H4 (cell line): ENCODE results near the gene CUBN. TPM values are rescaled to one million over a fixed set of nuclear protein-coding genes. Genes with fewer than 3 reads are reported as not detected.

Experiments used
- DNase-seq: peaks from one replicate; pipeline ENCODE4 v3.0.0-alpha.2; 2015; ENCODE audit warnings: low spot score
- total RNA-seq: library from RNA; depleted of rRNA; stranded (reverse); fragments of >200 nt; shearing (Covaris generic); gene quantifications from 2 replicates; pipeline ENCODE4 v1.2.3, GENCODE V29; 2014

Gene CUBN
- total RNA-seq, 1 experiment from 2014 or later = 0.14 TPM

- DNase-seq = no peak
Observed at GRCh38 chr10:17073725-17074540, 55.7 kb downstream of the CUBN start.

GRCh38 chr10:17068953-17069352 is 60.7 kb downstream of the CUBN start:
- no peak for DNase-seq

- no peak for DNase-seq
Observed at GRCh38 chr10:17067376-17068264, 62.0 kb downstream of the CUBN start.

- DNase-seq = no peak
Observed at GRCh38 chr10:17066807-17067206, 62.8 kb downstream of the CUBN start.

- DNase-seq = no peak
Observed at GRCh38 chr10:17066000-17066399, 63.6 kb downstream of the CUBN start.

- DNase-seq = no peak
Observed at GRCh38 chr10:17065273-17065672, 64.3 kb downstream of the CUBN start.

- DNase-seq = no peak
Observed at GRCh38 chr10:17064435-17064834, 65.2 kb downstream of the CUBN start.

DNA sequence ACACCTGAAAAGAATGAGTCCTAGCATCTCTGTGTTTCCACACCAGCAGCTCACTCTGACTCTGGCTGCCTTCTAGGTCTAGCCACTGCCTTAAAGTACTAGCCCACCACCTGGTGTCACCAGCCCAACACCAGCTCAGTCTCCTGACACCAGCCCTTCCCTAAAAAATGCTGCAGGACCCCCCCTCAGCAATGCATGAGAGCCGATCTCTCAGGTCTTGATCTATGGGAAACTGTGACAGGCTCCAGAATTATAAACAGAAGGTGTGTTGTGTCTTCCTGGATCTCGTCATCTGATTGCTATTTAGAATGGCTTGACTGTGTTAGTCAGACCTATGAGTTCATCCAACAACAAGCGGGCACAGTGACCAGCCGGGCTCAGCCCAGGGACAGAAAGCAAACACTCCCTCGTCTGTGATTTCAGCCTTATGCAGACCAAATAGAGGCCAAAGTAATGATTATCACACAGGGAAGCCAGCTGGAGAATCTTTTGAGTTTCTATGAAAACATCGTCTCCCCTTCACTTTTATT is 66.6 kb downstream of the CUBN start:
- peak; percentile 78 for DNase-seq

DNA sequence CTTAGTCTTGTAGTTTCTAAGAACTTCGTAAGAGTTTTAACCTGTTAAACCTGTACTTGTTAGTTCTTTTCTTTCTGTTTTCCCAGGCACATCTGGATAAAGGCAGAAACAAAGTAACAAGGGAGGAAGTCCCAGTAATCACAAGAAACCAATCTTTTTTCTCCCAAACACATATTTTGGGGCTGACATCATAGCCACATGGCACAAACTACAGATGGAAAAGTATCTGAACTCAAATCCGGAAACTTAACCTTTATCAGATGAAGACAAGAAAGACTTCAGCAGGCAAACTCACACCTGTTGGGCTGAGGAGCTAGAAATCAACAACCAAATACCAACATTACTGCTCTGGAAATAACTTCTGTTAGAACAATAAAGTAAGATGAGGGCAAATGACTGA is 67.1 kb downstream of the CUBN start:
- peak; percentile 73 for DNase-seq

- DNase-seq = peak; percentile 62
Observed at GRCh38 chr10:17062009-17062408, 67.6 kb downstream of the CUBN start.

GRCh38 chr10:17061418-17061817 is 68.2 kb downstream of the CUBN start:
- no peak for DNase-seq

- no peak for DNase-seq
Observed at GRCh38 chr10:17060289-17060688, 69.3 kb downstream of the CUBN start.

DNA sequence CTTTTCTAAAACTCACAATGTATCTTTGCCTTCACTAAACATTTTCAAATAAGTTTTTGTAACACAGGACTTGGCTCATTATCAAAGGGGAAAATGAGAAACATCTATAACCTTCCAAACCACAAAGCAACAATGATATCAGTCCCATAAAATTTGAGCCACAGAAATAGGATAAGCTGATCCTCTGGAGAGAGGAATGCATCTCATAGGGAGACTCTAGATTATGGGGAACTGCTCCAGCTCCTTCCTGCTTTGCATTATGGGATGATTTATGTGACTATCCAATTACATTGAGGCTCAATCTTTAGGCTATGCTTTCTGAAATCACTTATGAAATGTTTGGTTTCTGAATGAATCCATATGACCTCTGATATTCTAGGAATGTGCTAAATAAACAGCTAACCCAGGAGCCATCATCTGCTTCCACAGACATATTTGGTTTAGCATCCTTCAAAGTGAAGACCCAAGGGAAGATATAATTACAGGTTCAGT is 70.4 kb downstream of the CUBN start:
- peak; percentile 60 for DNase-seq

DNA sequence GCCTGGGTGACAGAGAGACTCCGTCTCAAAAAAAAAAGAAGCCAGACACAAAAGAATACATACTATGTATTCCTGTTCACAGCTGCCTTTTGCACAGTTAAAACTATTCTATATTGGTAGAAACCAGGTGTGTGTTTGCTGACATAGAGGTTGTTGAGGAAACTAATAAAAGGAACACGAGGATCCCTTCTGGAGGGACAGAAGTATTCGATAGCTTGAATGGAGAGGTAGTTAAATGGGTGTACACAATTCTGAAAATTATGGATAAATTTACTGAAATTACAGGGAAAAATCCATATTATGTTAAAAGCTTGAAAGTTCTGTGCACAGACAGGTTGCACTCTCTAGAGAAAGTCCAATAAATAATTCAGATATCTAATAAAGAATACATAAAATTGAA is 71.5 kb downstream of the CUBN start:
- no peak for DNase-seq

GRCh38 chr10:17056781-17057428 is 72.7 kb downstream of the CUBN start:
- DNase-seq = no peak

DNA sequence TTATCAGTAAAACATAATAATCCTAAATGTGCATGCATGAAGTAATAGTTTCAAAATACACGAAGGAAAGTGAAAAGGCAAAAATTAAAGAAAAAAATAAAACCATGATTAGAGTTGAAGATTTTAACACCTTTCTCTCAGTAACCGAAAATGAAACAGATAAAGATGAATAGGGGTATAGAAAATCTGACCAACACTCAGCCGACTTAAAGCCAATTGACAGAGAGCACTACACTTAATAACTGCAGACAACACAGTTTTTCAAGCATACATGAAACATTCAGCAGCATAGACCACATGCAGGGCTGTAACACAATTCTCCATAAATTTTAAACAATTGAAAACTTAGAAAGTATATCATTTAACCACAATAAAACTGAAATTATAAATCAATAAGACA is 76.1 kb downstream of the CUBN start:
- DNase-seq = no peak

- no peak for DNase-seq
Observed at GRCh38 chr10:17053061-17053460, 76.5 kb downstream of the CUBN start.

- no peak for DNase-seq
Observed at GRCh38 chr10:17051851-17052250, 77.8 kb downstream of the CUBN start.

DNA sequence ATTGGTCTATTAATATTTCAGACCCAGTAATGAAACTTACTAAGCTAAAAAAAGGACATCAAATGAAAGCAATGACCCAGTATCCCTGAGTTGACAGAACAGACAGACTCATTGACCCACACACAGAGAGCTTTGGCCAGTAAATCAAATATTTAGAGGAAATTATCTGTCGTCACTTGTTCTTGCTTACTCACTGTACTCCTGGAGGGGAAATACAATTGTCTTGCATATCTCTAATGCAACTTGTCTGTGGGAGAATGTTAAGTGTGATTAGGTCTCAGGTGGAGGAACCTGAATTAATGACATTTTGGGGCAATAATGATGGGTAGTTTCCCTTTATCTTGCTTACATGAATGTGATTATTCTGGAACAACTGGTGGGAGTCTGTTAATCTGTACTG is 80.4 kb downstream of the CUBN start:
- DNase-seq = no peak

GRCh38 chr10:17047908-17048307 is 81.7 kb downstream of the CUBN start:
- DNase-seq = no peak

GRCh38 chr10:17046989-17047388 is 82.6 kb downstream of the CUBN start:
- DNase-seq = no peak

GRCh38 chr10:17043586-17043985 is 86.0 kb downstream of the CUBN start:
- DNase-seq = no peak
